Fibroblast of skin of right quadriceps (primary cell): ENCODE data around the gene CA7.
A peak's percentile ranks its signal among the peaks of the same experiment; 100 is the strongest.
"Not testable (repeated sequence)": the region's sequence is repeated elsewhere in the genome, so short reads cannot be mapped to it uniquely, and the experiment has no call there.

Source experiments
- DNase-seq: peaks from one replicate; pipeline ENCODE4 v3.0.0-alpha.2; 2013

CA7 gene

GRCh38 chr16:66874079-66874775 lies 30.0 kb downstream of the CA7 start:
- peak; percentile 31 for DNase-seq

- DNase-seq: peak; percentile 37
Measured at GRCh38 chr16:66878067-66878466, 33.9 kb downstream of the CA7 start.

- DNase-seq: peak; percentile 96
Measured at GRCh38 chr16:66880288-66881013, 36.2 kb downstream of the CA7 start, which contains the start of gene PDP2. TSS of gene PDP2 (plus strand) at chr16:66880515. CDS start at chr16:66884285, 3,770 bp downstream.

GRCh38 chr16:66881014-66881417 lies 36.8 kb downstream of the CA7 start:
- DNase-seq: no peak

- DNase-seq: no peak
Measured at GRCh38 chr16:66881560-66881959, 37.3 kb downstream of the CA7 start.

GRCh38 chr16:66881964-66882508 lies 37.8 kb downstream of the CA7 start:
- DNase-seq: no peak

GRCh38 chr16:66882702-66883101 lies 38.5 kb downstream of the CA7 start:
- no peak for DNase-seq

GRCh38 chr16:66885491-66885890 lies 41.3 kb downstream of the CA7 start:
- DNase-seq: no peak

- no peak for DNase-seq
Measured at GRCh38 chr16:66886321-66886720, 42.1 kb downstream of the CA7 start.

GRCh38 chr16:66886914-66887313 lies 42.7 kb downstream of the CA7 start:
- no peak for DNase-seq

- no peak for DNase-seq
Measured at GRCh38 chr16:66888647-66889615, 44.7 kb downstream of the CA7 start.

- DNase-seq: no peak
Measured at GRCh38 chr16:66889622-66890021, 45.4 kb downstream of the CA7 start.

GRCh38 chr16:66890799-66891198 lies 46.6 kb downstream of the CA7 start:
- no peak for DNase-seq

GRCh38 chr16:66891360-66891759 lies 47.1 kb downstream of the CA7 start:
- no peak for DNase-seq

GRCh38 chr16:66891797-66892196 lies 47.6 kb downstream of the CA7 start:
- no peak for DNase-seq

GRCh38 chr16:66894055-66894454 lies 49.8 kb downstream of the CA7 start:
- no peak for DNase-seq

GRCh38 chr16:66894948-66895688 lies 50.9 kb downstream of the CA7 start:
- DNase-seq: peak; percentile 64

- DNase-seq: no peak
Measured at GRCh38 chr16:66895689-66895979, 51.4 kb downstream of the CA7 start.

- no peak for DNase-seq
Measured at GRCh38 chr16:66895999-66896398, 51.8 kb downstream of the CA7 start.

GRCh38 chr16:66896682-66897081 lies 52.5 kb downstream of the CA7 start:
- DNase-seq: not testable (repeated sequence)

- DNase-seq: peak; percentile 45
Measured at GRCh38 chr16:66898207-66898606, 54.0 kb downstream of the CA7 start.

GRCh38 chr16:66898933-66899309 lies 54.7 kb downstream of the CA7 start:
- DNase-seq: no peak
